SK-N-SH (cell line): Measurements from ENCODE around the gene ZXDC. TPM values are rescaled to one million over a fixed set of nuclear protein-coding genes. Genes with fewer than 3 reads are reported as not detected.

Experiments
- CTCF ChIA-PET: fragments of 300-600, 350-600 bp; formaldehyde crosslinking; extraction: SDS; loops from one replicate; lab custom pipeline; 2021; lab: Yijun Ruan, JAX
- POLR2A ChIA-PET: fragments of 350-600 bp; sonication (Branson Sonifier 250); formaldehyde crosslinking; extraction: SDS; loops from one replicate; lab custom pipeline; 2020; ENCODE audit warnings: antibody characterized with exemption, inconsistent platforms; lab: Yijun Ruan, JAX
- DNase-seq: peaks from one replicate; pipeline ENCODE4 v3.0.0; 2012
- H2AFZ ChIP-seq: fragments of 200-600 bp; sonication (generic); 2 replicates; pipeline ENCODE4 v1.8.1; 2016; ENCODE audit warnings: antibody characterized with exemption, mild to moderate bottlenecking, low read depth
- H3F3A ChIP-seq: fragments of 200-600 bp; sonication (generic); replicated peaks from 2 replicates; pipeline ENCODE3; 2016; ENCODE audit warnings: antibody characterized with exemption, mild to moderate bottlenecking; ENCODE audit not compliant: insufficient read depth
- H3K27ac ChIP-seq, 2 experiments: fragments of 200-500 bp in 1 of 2; fragments of 200-600 bp in 1 of 2; sonication (Bioruptor generic) in 1 of 2; sonication (generic), shearing (Covaris generic) in 1 of 2; 2 replicates each; pipeline versions ENCODE4 v1.5.1 to v1.6.1; 2014 to 2016; ENCODE audit warnings: low read depth in 2 of 2, inconsistent platforms in 1 of 2, low read length in 1 of 2, mild to moderate bottlenecking in 1 of 2, mixed read lengths in 1 of 2
- H3K27me3 ChIP-seq: fragments of 200-600 bp; sonication (generic), shearing (Covaris generic); 2 replicates; pipeline ENCODE4 v1.6.1; 2016; ENCODE audit warnings: mixed run types; ENCODE audit not compliant: insufficient read depth
- H3K36me3 ChIP-seq, 2 experiments: fragments of 200-500 bp in 1 of 2; fragments of 200-600 bp in 1 of 2; sonication (Bioruptor generic) in 1 of 2; sonication (generic) in 1 of 2; replicated peaks in 1 of 2; 2 replicates each; pipeline versions ENCODE3 to v1.5.1; 2014 to 2016; ENCODE audit warnings: low read length in 1 of 2, mild to moderate bottlenecking in 1 of 2; ENCODE audit not compliant: insufficient read depth in 2 of 2, control insufficient read depth in 1 of 2
- H3K4me1 ChIP-seq, 2 experiments: fragments of 200-500 bp in 1 of 2; fragments of 200-600 bp in 1 of 2; sonication (Bioruptor generic) in 1 of 2; sonication (generic), shearing (Covaris generic) in 1 of 2; 2 replicates each; pipeline versions ENCODE4 v1.5.1 to v1.6.1; 2014 to 2016; ENCODE audit warnings: low read depth in 1 of 2, low read length in 1 of 2, mixed run types in 1 of 2; ENCODE audit not compliant: insufficient read depth in 2 of 2, control insufficient read depth in 1 of 2
- H3K4me2 ChIP-seq: fragments of 200-600 bp; sonication (generic), shearing (Covaris generic); 2 replicates; pipeline ENCODE4 v1.6.1; 2017; ENCODE audit warnings: mixed run types
- H3K4me3 ChIP-seq, 2 experiments: fragments of 200-500 bp in 1 of 2; fragments of 200-600 bp in 1 of 2; sonication (Bioruptor generic) in 1 of 2; sonication (generic), shearing (Covaris generic) in 1 of 2; 2 replicates each; pipeline versions ENCODE4 v1.5.1 to v1.8.1; 2014 to 2016; ENCODE audit warnings: low read depth in 2 of 2, inconsistent platforms in 1 of 2, low read length in 1 of 2, mild to moderate bottlenecking in 1 of 2, mixed read lengths in 1 of 2, moderate library complexity in 1 of 2
- H3K79me2 ChIP-seq: fragments of 200-600 bp; sonication (generic); 2 replicates; pipeline ENCODE4 v1.8.1; 2017; ENCODE audit warnings: mild to moderate bottlenecking; ENCODE audit not compliant: insufficient read depth
- H3K9ac ChIP-seq: fragments of 200-600 bp; sonication (generic); 2 replicates; pipeline ENCODE4 v1.6.1; 2017; ENCODE audit warnings: mixed run types
- H3K9me2 ChIP-seq: fragments of 200-600 bp; sonication (generic); 2 replicates; pipeline ENCODE4 v1.6.1; 2017; ENCODE audit warnings: mixed run types
- H3K9me3 ChIP-seq: fragments of 200-600 bp; sonication (generic); 2 replicates; pipeline ENCODE4 v1.6.1; 2017; ENCODE audit warnings: mixed run types, mild to moderate bottlenecking, moderate library complexity
- H4K20me1 ChIP-seq: fragments of 200-600 bp; sonication (generic); 2 replicates; pipeline ENCODE4 v1.6.1; 2017; ENCODE audit warnings: mild to moderate bottlenecking, mixed run types; ENCODE audit not compliant: insufficient read depth
- CHD2 ChIP-seq: fragments of 150-350 bp; IDR thresholded peaks from 2 replicates; pipeline ENCODE4 v1.6.1; 2018; ENCODE audit warnings: low read length; ENCODE audit not compliant: partially characterized antibody
- ELF1 ChIP-seq: IDR thresholded peaks from 2 replicates; pipeline ENCODE4 v1.4.0; 2012
- EP300 ChIP-seq, 2 experiments: IDR thresholded peaks; 2 replicates each; pipeline versions ENCODE4 v1.4.0 to v1.6.1; 2012; ENCODE audit warnings: borderline replicate concordance in 1 of 2, low read depth in 1 of 2, low read length in 1 of 2
- MEF2A ChIP-seq: IDR thresholded peaks from 2 replicates; pipeline ENCODE4 v1.4.0; 2012; ENCODE audit warnings: low read depth, borderline replicate concordance
- MXI1 ChIP-seq: IDR thresholded peaks from 2 replicates; pipeline ENCODE4 v1.6.1; 2012; ENCODE audit warnings: mild to moderate bottlenecking, low read depth, low read length, improper control_type of control experiment
- NFIC ChIP-seq: IDR thresholded peaks from 2 replicates; pipeline ENCODE4 v1.4.0; 2012; ENCODE audit warnings: borderline replicate concordance
- NRF1 ChIP-seq: IDR thresholded peaks from 2 replicates; pipeline ENCODE4 v1.6.1; 2012; ENCODE audit warnings: low read depth, mild to moderate bottlenecking, low read length
- RAD21 ChIP-seq: IDR thresholded peaks from 2 replicates; pipeline ENCODE4 v1.6.1; 2012; ENCODE audit warnings: mild to moderate bottlenecking, low read length
- RCOR1 ChIP-seq: fragments of 150-350 bp; IDR thresholded peaks from 2 replicates; pipeline ENCODE4 v1.6.1; 2017; ENCODE audit warnings: antibody characterized with exemption, low read length
- SIN3A ChIP-seq: IDR thresholded peaks from 2 replicates; pipeline ENCODE4 v1.6.1; 2012; ENCODE audit warnings: low read depth, mild to moderate bottlenecking, low read length, moderate library complexity, borderline replicate concordance
- TEAD4 ChIP-seq: IDR thresholded peaks from 2 replicates; pipeline ENCODE4 v1.4.0; 2012; ENCODE audit warnings: mild to moderate bottlenecking, borderline replicate concordance; ENCODE audit not compliant: insufficient read depth
- USF1 ChIP-seq: IDR thresholded peaks from 2 replicates; pipeline ENCODE4 v1.4.0; 2012; ENCODE audit warnings: low read depth, borderline replicate concordance
- WGBS: methylation state at CpG from one replicate; pipeline ENCODE4 v1.1.6; 2017; ENCODE audit warnings: low lambda C conversion rate; 5-methylcytosine and 5-hydroxymethylcytosine counted together
- polyA plus RNA-seq, 3 experiments: library from polyadenylated mRNA; depleted of rRNA; stranded (reverse); fragments of >200 nt; gene quantifications; 2 replicates each; pipeline ENCODE4 v1.2.3, GENCODE V29; 2012
- TF ChIP-seq, protein P1 (sequence below): fragments of 200-600 bp; sonication (generic); IDR thresholded peaks from 2 replicates; pipeline ENCODE4 v1.6.1; 2017; ENCODE audit warnings: antibody characterized with exemption, mild to moderate bottlenecking, moderate library complexity

The ZXDC gene
- polyA plus RNA-seq, 1 of the 3 experiments (the other 2 are of a cell fraction): 8.5 TPM

- TF ChIP-seq MEF2A (no peak), EP300 (IDR thresholded peaks at IDR 0.05; ENCODE audit: borderline replicate concordance in 1 of 2, low read depth in 1 of 2, low read length in 1 of 2) (no peak), ELF1 (no peak), RCOR1 (no peak)
Observed at GRCh38 chr3:126512916-126513650, 37.4 kb upstream of the ZXDC start (continued).

- H3K79me2 ChIP-seq: no peaks in the 10 kb centered on the region
- H3K4me1 ChIP-seq: peaks cover 0 to 4% of the 10 kb centered on the region in 2 experiments; a peak in 1 of 4 replicates
- POLR2A ChIA-PET: no interaction called here
- H3K27me3 ChIP-seq: peaks cover 1% of the 10 kb centered on the region; the same call in 1 of the 2 replicates
- TF ChIP-seq TEAD4 (no peak), SIN3A (no peak), EP300 (IDR thresholded peaks at IDR 0.05; ENCODE audit: borderline replicate concordance in 1 of 2, low read depth in 1 of 2, low read length in 1 of 2) (no peak), NFIC (no peak), MEF2A (no peak), CHD2 (no peak)
- H4K20me1 ChIP-seq: no peaks in the 10 kb centered on the region
- WGBS: 62% methylated on average over 7 of the region's 7 CpGs
- H2AFZ ChIP-seq: no peak overlapping the region
- no peak for DNase-seq
- no peak overlapping the region for H3K4me2 ChIP-seq
- no peaks in the 10 kb centered on the region for H3K9me3 ChIP-seq
- H3K4me3 ChIP-seq: no peak overlapping the region
- CTCF ChIA-PET: interaction anchor here (1.2 to 7.0 kb wide), 2 partner anchors 11 to 14 kb away, joined by 3 to 45 read pairs; partner anchors contain the start of gene CHST13
- H3K9me2 ChIP-seq: no peaks in the 10 kb centered on the region
- H3K9ac ChIP-seq: no peak overlapping the region
- no peaks in the 10 kb centered on the region for H3K36me3 ChIP-seq
- no peaks in the 10 kb centered on the region for H3F3A ChIP-seq
- H3K27ac ChIP-seq: no peak overlapping the region
Observed at GRCh38 chr3:126512026-126512425, 36.3 kb upstream of the ZXDC start.

- Histone ChIP-seq H3K27ac (no peak overlapping the region), H4K20me1 (no peaks in the 10 kb centered on the region), H3K36me3 (no peaks in the 10 kb centered on the region), H3K4me2 (no peak overlapping the region), H3K9ac (no peak overlapping the region), H3K9me3 (no peaks in the 10 kb centered on the region), H3K4me1 (peaks cover 0 to 4% of the 10 kb centered on the region in 2 experiments; a peak in 1 of 4 replicates), H3K79me2 (no peaks in the 10 kb centered on the region), H2AFZ (no peak overlapping the region), H3F3A (no peaks in the 10 kb centered on the region), H3K9me2 (no peaks in the 10 kb centered on the region), H3K4me3 (no peak overlapping the region), H3K27me3 (peaks cover 9% of the 10 kb centered on the region; the same call in 1 of the 2 replicates)
- DNase-seq: no peak
- TF ChIP-seq USF1: no peak
- no peak for TF ChIP-seq NRF1
- TF ChIP-seq ELF1: no peak
- TF ChIP-seq, protein P1, sequence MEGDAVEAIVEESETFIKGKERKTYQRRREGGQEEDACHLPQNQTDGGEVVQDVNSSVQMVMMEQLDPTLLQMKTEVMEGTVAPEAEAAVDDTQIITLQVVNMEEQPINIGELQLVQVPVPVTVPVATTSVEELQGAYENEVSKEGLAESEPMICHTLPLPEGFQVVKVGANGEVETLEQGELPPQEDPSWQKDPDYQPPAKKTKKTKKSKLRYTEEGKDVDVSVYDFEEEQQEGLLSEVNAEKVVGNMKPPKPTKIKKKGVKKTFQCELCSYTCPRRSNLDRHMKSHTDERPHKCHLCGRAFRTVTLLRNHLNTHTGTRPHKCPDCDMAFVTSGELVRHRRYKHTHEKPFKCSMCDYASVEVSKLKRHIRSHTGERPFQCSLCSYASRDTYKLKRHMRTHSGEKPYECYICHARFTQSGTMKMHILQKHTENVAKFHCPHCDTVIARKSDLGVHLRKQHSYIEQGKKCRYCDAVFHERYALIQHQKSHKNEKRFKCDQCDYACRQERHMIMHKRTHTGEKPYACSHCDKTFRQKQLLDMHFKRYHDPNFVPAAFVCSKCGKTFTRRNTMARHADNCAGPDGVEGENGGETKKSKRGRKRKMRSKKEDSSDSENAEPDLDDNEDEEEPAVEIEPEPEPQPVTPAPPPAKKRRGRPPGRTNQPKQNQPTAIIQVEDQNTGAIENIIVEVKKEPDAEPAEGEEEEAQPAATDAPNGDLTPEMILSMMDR: no peak
- TF ChIP-seq NFIC: no peak
- TF ChIP-seq RAD21: no peak
- no peak for TF ChIP-seq MXI1
- WGBS: 64% methylated on average over 7 of the region's 7 CpGs
- CTCF ChIA-PET: interaction anchor here (1.2 to 7.0 kb wide), 2 partner anchors 12 to 13 kb away, joined by 3 to 45 read pairs; partner anchors contain the start of gene CHST13
- POLR2A ChIA-PET: no interaction called here
Observed at GRCh38 chr3:126511291-126511690, 35.6 kb upstream of the ZXDC start.
